ENCODE data around the gene LYSMD1.
"Not testable (repeated sequence)": the region's sequence is repeated elsewhere in the genome, so short reads cannot be mapped to it uniquely, and the experiment has no call there.

LYSMD1 gene, protein sequence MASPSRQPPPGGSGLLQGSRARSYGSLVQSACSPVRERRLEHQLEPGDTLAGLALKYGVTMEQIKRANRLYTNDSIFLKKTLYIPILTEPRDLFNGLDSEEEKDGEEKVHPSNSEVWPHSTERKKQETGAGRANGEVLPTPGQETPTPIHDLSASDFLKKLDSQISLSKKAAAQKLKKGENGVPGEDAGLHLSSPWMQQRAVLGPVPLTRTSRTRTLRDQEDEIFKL

DNA sequence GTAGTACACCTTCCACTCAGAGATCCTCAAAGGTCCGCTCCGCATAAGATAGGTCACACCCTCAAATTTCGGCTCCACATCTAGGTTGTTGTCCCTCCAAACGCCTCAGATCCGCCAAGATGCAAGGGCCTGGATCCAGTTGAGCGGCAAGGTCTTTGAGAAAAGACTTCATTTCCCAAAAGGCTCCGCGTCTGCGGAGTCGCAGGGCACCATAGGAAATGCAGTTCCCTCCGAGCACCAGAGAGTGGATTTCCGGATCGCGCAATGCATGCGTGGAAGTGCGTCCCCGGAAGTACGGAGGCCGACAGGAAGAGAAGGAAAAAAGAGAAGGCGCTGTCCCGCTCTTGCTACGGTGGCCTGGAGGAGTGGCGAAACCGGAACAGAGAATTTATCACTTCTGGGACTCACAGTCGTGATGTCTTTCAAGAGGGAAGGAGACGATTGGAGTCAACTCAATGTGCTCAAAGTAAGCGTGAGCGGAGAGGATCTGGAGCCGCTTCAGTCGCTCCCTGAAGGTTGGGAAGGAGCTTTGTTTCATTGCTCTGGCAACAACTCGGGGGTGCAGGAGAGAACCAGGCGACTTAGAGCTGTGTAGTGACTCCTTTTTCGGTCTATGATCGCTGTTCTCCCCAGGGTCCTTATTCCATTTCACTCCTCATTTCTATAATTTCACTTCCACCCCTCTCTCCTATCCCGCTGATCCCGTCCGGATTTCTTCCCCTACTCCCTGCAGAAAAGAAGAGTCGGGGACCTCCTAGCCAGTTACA, at the start of gene LYSMD1, which contains the start of gene SCNM1:
Gene LYSMD1, minus strand, starts transcription at position 165 of the 767 bp plus-strand sequence. CDS start 644 bp downstream, outside the sequence.
Gene SCNM1, plus strand, starts transcription at position 407 of the 767 bp plus-strand sequence. Its CDS starts 9 bp downstream, at position 416.
- peak; percentile 95 for DNase-seq (ENCODE audit: low read depth)

DNA sequence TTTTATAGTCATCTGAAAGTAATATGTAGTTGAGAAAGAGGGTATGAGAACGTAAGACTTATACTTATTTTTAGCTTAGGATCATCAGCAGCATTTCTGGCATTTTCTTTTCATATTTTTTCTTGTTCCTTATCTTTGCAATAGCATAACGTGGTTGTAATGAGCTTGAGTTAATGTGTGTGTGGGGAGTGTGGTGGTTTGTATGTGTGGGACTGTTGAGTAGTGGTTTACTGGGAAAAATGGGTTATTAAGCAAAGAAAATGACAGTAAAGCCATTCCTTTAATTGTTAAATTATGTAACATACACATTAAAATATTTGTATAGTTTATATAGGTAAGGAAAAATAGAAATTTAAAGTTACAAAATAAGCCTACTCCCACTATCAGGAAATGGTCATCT, 47.9 kb upstream of the LYSMD1 start:
- DNase-seq (ENCODE audit: low read depth) = no peak

DNA sequence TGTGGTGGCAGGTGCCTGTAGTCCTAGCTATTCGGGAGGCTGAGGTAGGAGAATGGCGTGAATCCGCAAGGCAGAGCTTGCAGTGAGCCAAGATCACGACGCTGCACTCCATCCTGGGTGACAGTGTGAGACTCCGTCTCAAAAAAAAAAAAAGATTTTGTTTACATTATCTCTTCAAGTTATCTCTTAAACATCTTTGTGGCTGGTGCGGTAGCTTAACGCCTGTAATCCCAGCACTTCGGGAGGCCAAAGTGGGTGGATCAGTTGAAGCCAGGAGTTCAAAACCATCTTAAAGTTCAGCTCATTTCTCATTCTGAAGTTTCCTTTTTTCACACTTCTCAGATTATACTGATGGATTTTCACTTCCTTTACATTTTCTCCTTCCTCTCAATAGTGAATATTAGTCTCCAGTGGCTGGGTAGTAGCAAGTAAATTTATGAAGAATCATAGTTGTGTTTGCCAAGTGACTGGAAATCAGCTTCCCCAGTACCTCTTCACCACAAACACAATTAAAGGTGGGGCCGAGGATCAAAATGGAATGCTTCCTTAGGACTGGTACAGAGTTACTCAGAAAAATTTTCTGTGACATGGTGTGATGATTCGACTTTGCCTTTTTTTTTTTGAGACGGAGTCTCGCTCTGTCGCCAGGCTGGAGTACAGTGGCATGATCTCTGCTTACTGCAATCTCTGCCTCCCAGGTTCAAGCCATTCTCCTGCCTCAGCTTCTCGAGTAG, 46.4 kb upstream of the LYSMD1 start:
- no peak for DNase-seq (ENCODE audit: low read depth)

DNA sequence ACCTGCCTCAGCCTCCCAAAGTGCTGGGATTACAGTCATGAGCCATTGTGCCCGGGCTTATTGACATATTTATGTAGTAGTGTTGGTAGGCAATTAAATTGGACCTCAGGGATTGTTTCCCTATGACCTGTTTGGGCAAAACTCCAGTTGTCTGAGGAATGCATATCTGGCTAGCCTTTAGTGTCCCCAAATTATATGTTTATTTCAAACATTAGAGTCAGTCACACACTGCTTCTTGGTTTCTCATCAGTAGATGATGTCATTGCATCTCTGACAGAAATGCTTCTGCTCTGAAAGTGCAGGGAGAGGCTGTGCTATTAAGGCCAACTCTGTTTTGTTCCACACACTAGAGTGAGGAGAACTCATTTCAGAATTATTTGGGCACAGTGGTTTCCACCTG, 45.1 kb upstream of the LYSMD1 start:
- DNase-seq (ENCODE audit: low read depth) = no peak

DNA sequence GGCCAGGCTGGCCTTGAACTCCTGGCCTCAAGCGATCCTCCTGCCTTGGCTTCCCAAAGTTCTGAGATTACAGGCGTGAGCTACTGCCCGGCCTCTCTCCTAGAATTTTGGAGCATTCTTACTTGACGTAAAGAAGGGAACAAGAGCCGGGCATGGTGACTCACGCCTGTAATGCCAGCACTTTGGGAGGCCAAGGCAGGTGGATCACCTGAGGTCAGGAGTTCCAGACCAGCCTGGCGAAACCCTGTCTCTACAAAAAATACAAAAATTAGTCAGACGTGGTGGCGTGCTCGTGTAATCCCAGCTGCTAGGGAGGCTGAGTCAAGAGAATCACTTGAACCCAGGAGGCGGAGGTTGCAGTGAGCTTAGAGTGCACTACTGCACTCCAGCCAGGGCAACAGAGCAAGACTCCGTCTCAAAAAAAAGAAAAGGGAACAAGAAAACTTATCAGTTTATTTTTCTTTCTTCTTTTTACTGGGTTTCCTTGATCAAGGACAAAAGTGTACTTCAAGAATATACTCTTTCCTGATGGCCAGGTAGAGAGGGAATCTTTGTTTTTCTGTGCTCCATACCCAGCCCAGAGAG, 39.8 kb upstream of the LYSMD1 start:
- DNase-seq (ENCODE audit: low read depth) = not testable (repeated sequence)

DNA sequence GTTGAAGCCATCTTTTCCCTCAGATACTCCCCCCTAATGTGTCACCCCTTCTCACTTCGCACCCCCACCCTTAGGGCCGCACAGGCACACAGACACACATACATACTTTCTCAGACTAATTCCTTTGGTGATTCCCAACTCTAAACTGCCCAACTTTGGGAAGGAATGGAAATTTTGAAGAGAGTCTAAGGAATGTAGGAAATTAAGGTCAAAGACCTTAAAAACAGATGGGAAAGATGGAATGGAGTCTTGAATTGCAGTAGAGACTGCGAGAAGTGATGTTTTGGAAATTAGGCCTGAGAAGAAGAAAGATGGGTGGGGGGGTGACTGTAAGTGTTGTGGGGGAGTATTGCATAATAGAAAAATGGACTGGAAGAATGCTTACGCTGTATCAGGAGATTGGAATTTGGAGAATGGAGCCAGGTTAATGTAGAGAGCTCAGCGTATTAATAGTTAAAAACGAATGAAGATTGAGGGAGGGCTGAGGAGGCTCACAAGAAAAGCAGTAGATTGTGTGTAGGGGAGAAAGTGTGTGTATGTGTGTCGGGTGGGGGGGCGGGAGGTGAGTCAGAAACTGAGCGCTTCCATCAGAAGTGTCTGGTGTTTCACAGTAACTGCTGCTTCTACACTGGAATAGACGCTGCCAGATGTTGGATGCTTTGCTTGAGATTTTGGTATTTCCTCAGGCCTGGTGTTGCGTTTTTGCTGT, 34.3 kb upstream of the LYSMD1 start:
- DNase-seq (ENCODE audit: low read depth) = no peak

DNA sequence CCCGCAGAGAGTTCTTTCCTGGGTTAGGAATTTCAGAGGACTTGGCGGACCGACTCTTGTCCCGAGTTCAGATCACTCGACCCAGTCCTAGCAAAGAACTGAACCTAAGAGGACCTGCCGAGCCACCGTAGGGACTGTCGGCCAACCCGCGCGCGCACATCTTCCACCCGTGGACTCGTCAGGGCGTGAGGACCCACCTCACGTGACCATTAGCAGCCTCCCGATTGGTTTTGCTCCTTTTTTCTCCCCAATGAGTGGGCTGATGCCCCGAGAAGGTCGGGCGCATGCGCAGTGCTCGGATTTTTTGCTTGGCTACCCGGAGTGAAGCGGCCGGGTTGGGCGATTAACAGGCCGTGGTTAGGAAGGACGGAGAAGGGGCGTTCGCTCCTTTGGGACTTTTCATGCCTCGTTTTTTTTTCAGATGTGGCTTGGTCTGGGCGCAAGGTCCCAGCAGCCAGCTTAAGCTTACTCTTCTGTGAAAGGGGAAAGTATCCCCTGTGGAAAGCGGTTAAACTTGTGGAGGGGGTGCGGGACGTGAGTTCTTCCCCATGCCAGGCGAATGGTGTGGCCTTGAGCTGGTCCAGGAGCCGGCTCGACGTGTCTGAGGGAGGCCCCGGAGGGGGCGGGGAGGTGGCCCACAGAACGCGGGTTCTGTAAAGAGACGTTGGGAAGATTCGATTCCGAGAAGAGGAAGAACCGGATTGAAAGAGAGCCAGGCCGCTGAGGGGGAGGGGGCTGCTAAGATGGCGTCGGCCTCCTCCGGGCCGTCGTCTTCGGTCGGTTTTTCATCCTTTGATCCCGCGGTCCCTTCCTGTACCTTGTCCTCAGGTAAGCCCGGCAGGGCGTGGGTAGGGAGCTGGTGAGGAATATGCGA, 32.8 kb upstream of the LYSMD1 start, which contains the start of gene PIP5K1A:
Gene PIP5K1A, plus strand, starts transcription at position 299 of the 874 bp plus-strand sequence. Its CDS starts 445 bp downstream, at position 744.
- peak; percentile 98 for DNase-seq (ENCODE audit: low read depth)

DNA sequence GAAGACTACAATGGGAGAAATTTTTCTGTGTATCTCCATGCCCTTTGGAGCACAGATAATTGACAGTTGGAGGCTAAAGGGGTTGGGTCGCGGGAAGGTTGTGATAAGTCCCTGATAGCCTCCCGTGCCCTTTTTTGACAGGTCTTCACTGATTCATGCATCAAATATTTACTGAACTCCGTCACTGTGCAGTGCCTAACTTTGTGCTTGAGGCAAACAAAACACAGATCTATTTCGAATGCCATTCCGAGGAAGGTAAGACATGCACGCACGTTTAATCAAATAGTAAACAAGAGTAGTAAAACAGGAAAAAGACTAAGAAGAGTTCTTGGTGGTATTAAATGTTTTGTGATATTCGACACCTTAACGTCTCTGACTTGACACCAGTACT, 32.2 kb upstream of the LYSMD1 start:
- no peak for DNase-seq (ENCODE audit: low read depth)

DNA sequence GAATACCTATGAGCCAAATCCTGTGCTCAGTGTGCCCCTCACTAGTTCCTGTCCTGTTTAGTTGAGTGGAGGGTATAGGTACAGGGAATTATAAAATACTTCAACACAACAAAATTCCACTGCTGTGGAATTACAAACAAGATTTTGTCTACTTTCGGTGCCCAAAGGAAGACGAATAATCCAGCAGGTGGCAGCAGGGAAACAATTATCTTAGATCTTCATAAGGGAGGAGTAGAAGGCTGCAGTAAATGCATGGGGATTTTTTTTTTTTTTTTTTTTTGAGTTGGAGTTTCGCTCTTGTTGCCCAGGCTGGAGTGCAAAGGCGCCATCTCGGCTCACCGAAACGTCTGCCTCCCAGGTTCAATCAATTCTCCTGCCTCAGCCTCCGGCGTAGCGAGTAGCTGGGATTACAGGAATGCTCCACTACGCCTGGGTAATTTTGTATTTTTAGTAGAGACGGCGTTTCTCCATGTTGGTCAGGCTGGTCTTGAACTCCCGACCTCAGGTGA, 30.6 kb upstream of the LYSMD1 start:
- DNase-seq (ENCODE audit: low read depth) = peak; percentile 32

DNA sequence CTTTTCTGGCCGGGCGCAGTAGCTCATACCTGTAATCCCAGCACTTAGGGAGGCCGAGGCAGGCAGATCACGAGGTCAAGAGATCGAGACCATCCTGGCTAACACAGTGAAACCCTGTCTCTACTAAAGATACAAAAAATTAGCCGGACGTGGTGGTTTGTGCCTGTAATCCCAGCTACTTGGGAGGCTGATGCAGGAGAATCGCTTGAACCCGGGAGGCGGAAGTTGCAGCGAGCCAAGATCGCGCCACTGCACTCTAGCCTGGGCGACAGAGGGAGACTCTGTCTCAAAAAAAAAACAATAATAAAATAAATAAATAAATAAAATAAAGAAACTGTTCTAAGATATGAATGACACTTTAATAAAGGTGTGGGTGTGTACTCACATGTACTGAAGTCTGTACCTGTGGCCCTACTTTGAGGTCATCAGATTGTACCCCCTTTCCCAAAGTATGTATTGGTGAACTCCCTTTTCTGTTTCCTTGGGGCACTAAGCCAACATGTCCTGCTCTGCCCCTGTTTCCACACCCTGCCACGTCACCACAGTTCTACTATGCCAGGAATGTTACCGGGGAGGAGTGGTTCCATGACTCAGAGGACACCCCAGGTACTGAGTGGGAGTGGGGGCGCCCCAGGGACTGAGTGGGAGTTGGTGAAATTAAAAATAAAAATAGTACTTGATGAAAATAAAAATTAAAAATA, 29.3 kb upstream of the LYSMD1 start:
- DNase-seq (ENCODE audit: low read depth) = not testable (repeated sequence)

DNA sequence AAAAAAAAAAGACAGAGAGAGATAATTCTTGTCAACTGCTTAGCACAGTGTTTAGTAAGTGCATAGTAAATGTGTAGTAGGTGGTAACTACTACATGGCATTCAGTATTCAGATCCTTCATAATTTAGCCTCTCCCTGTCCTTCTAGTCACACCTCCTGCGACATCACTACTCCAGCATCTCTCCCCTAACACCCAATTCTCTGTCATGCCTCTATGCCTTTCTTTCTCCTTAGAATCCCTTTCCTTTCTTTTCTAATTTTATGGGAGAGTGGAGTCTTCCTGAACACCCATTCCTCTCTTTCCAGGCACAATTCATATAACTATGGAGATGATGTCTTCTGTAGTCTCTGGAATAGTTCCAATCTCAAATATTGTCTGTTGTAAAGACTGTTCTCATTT, 28.2 kb upstream of the LYSMD1 start:
- no peak for DNase-seq (ENCODE audit: low read depth)

DNA sequence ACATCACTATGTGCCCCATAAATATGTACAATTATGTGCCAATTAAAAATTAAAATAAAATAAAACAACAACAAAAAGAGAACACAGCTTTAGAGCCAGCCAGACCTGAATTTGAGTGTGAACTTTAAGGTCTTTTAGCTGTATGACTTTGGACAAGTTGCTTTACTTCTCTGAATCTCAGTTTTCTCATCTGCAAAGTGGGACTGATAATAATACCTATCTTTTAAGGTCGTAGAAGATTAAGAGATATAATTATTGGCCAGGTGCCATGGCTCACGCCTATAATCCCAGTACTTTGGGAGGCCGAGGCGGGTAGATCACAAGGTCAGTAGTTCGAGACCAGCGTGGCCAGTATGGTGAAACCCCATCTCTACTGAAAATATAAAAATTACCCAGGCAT, 27.6 kb upstream of the LYSMD1 start:
- DNase-seq (ENCODE audit: low read depth) = no peak

DNA sequence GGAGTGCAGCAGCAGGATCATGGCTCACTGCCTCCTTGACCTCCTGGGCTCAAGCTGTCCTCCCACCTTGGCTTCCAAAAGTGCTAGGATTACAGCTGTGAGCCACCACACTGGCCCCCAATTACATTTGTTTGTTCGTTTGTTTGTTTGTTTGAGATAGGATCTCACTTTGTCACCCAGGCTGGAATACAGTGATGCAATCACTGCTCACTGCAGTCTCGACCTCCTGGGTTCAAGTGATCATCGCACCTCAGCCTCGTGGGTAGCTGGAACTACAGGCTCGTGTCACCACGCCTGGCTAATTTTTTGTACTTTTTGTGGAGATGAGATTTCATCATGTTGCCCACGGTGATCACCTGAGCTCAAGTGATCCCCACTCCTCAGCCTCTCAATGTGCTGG, 26.3 kb upstream of the LYSMD1 start:
- no peak for DNase-seq (ENCODE audit: low read depth)

DNA sequence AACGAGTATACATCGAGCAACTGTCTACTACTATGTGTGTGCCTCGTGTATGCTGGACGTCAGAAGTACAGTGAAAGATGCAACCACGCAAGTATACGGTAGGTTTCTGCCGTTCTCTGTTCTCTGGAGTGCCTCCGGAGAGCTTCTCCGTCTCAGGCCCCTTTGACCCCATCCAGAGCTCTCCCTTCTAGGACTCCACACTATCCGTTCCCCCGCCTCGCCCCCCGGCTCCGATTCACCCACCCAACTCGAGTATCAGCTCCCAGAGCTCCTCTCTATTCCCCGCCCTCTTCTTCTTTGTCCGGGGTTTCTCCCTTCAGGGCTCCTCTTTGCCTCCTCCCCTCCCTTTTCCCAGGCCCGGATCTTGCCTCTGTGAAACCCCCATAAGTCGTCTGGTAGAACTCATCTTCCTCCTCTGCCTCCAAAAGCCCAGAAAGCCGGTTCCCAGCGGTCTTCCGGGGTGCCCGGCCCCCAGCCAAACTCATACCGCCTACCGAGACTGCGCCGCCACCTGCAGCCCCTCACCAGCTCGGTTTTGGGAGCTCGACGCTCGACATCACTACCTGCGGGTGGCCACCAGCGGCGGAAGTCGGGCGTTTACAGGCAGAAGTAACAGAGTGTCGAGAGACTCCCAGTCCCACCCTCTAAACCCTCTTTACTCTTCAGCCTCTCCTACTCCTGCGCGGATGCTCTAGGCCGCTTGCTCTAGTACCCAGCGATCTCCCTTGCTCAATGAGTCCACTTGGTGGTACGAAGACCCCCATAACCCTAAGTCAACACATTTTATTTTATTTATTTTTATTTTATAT, 24.1 kb upstream of the LYSMD1 start, which contains the start of gene VPS72:
Gene VPS72, minus strand, starts transcription at position 561 of the 809 bp plus-strand sequence. Its CDS starts 76 bp downstream, at position 485.
- peak; percentile 82 for DNase-seq (ENCODE audit: low read depth)

DNA sequence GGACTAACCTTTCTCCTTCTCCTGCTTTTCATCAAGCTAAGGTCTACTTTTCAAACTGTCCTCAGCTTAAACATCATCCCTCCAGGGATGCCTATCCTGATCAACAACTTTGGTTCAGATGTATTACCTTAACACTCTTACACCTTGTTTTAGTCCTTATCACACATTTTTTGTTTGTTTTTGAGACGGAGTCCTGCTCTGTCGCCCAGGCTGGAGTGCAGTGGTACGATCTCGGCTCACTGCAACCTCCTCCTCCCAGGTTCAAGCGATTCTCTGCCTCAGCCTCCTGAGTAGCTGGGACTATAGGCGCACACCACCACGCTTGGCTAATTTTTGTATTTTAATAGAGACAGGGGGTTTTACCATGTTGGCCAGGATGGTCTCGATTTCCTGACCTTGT, 23.0 kb upstream of the LYSMD1 start:
- DNase-seq (ENCODE audit: low read depth) = not testable (repeated sequence)

DNA sequence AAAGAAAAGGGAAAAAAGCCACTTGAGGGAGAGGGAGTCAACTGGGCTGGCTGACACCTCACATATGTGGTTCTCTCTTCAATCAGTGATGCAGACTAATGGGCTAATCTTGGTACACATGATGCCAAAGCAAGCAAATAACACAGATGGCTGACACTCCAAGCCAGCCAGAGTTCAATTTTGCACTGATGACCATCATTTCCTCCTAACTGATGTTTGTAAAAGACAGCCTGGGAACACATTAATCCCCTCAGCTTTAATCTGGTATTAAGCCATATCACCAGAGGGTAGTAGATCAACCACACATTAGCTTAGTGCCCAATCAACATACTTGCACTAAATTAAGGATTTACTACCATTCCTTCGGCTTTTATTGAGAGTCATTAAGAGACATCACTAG, 21.5 kb upstream of the LYSMD1 start:
- DNase-seq (ENCODE audit: low read depth) = no peak

DNA sequence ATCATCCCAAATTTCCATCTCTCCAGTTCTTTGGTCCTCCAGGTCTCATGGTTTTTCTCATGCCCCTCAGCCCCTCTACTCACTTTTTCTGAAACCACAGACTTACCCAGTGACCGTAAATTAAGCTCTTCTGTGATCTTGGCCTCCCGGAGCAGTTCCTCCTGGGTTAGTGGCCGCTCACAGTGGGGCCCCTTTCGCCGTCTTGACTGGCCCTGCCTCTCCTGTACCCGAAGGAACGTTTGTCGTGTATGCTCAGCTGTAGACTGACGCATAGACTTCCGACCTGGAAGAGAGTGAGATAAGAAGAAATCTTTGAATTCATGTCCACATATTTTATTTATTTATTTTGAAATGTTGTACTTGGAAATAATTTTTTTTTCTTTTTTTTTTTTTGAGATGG, 18.5 kb upstream of the LYSMD1 start:
- no peak for DNase-seq (ENCODE audit: low read depth)

DNA sequence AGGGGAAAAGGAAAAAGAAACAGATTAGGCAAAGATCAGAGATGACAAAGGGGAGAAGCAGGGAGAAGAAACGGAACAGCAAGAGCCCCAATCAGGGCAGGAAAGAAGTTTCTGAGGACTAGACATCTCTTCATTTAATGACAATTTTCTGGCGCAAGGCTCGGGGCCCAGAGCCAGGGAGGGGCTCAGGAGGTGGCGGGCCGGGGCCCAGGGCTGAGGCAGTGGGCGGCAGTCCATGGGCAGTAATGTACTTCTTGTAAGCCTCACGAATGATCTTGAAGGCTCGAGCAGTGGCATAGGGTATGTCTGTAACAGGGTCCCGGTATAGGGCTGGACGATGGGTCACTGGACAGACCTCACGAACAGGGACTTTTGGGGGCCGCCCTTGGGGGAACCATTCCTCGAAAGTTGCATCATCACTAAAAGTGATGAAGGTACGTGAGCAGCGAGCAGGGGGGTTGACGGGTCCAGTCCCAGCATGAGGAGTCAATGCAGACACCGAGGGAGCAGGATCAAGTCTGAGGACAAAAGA, 10.9 kb upstream of the LYSMD1 start:
- DNase-seq (ENCODE audit: low read depth) = no peak

DNA sequence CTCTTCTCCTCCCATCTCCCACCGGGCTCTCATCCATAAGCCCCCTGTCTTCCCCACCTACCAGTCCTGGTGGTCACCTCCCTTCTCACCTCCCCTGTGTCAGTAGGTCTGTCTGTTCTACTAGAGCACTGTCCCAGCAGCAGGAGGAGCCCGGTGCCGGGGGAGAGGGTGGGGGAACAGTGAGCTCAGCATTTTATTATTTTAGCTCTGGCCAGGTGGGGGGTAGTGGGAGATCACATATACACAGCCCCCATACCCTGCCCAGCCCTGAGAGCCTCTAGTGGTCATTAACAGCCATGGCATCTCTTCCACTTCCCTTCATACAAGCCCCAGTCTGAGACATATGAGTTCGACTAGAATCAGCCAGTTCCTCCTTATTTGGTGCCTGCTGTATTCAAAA, 10.2 kb upstream of the LYSMD1 start, which contains the start of gene TMOD4:
Gene TMOD4, minus strand, starts transcription at position 119 of the 400 bp plus-strand sequence. CDS start 1,106 bp downstream, outside the sequence.
- DNase-seq (ENCODE audit: low read depth) = no peak
